Nephron (organoid): Measurements from ENCODE around the gene FAM184A.

Source experiments
- H3K27ac Mint-ChIP-seq, 3 experiments: 2 replicates each; pipeline ENCODE4 v1.8.0; 2020; ENCODE audit warnings: mixed read lengths in 3 of 3, mild to moderate bottlenecking in 2 of 3, moderate library complexity in 1 of 3
- H3K27me3 Mint-ChIP-seq: 2 replicates; pipeline ENCODE4 v1.8.0; 2021; ENCODE audit warnings: low read depth, mild to moderate bottlenecking, moderate library complexity, mixed read lengths
- H3K36me3 Mint-ChIP-seq: 2 replicates; pipeline ENCODE4 v1.8.0; 2020; ENCODE audit warnings: low read depth, mixed read lengths
- H3K4me1 Mint-ChIP-seq: 2 replicates; pipeline ENCODE4 v1.8.0; 2020; ENCODE audit warnings: mixed read lengths
- H3K4me3 Mint-ChIP-seq, 3 experiments: 2 replicates each; pipeline ENCODE4 v1.8.0; 2020; ENCODE audit warnings: mild to moderate bottlenecking in 3 of 3, mixed read lengths in 3 of 3, moderate library complexity in 2 of 3
- H3K9me3 Mint-ChIP-seq: 2 replicates; pipeline ENCODE4 v1.8.0; 2020; ENCODE audit warnings: mixed read lengths
- CTCF ChIP-seq, 3 experiments: fragments of 200-600 bp; sonication (generic); IDR thresholded peaks; one replicate each; pipeline ENCODE4 v1.5.0; 2021; ENCODE audit warnings: antibody characterized with exemption in 3 of 3; ENCODE audit not compliant: unreplicated experiment in 3 of 3

The FAM184A gene

GRCh38 chr6:118982575-118982911, 95.9 kb downstream of the FAM184A start:
- H3K4me1 Mint-ChIP-seq: peaks cover 8% of the 10 kb centered on the region
- no peak for TF ChIP-seq CTCF (IDR thresholded peaks at IDR 0.05; ENCODE audit: unreplicated experiment in 3 of 3)
- no peak overlapping the region for H3K4me3 Mint-ChIP-seq
- no peaks in the 10 kb centered on the region for H3K9me3 Mint-ChIP-seq
- no peaks in the 10 kb centered on the region for H3K27me3 Mint-ChIP-seq
- H3K27ac Mint-ChIP-seq: no peak overlapping the region
- no peaks in the 10 kb centered on the region for H3K36me3 Mint-ChIP-seq

- TF ChIP-seq CTCF (IDR thresholded peaks at IDR 0.05; ENCODE audit: unreplicated experiment in 3 of 3): no peak
- no peak overlapping the region for H3K4me3 Mint-ChIP-seq
- H3K27ac Mint-ChIP-seq: no peak overlapping the region
- H3K9me3 Mint-ChIP-seq: no peaks in the 10 kb centered on the region
- H3K36me3 Mint-ChIP-seq: no peaks in the 10 kb centered on the region
- H3K4me1 Mint-ChIP-seq: peaks cover 8% of the 10 kb centered on the region
- H3K27me3 Mint-ChIP-seq: no peaks in the 10 kb centered on the region
Observed at GRCh38 chr6:118981884-118982574, 96.4 kb downstream of the FAM184A start.

- no peak for TF ChIP-seq CTCF (IDR thresholded peaks at IDR 0.05; ENCODE audit: unreplicated experiment in 3 of 3)
- no peak overlapping the region for H3K4me3 Mint-ChIP-seq
- H3K27me3 Mint-ChIP-seq: no peaks in the 10 kb centered on the region
- H3K36me3 Mint-ChIP-seq: peaks cover 4% of the 10 kb centered on the region
- peaks cover 2% of the 10 kb centered on the region for H3K4me1 Mint-ChIP-seq
- peak overlapping the region in 1 of 3 experiments; percentile 6 for H3K27ac Mint-ChIP-seq
- no peaks in the 10 kb centered on the region for H3K9me3 Mint-ChIP-seq
Observed at GRCh38 chr6:118980063-118980462, 98.4 kb downstream of the FAM184A start.

- H3K27ac Mint-ChIP-seq: no peak overlapping the region
- peaks cover 4% of the 10 kb centered on the region for H3K36me3 Mint-ChIP-seq
- TF ChIP-seq CTCF (IDR thresholded peaks at IDR 0.05; ENCODE audit: unreplicated experiment in 3 of 3): no peak
- no peaks in the 10 kb centered on the region for H3K4me1 Mint-ChIP-seq
- H3K9me3 Mint-ChIP-seq: no peaks in the 10 kb centered on the region
- no peak overlapping the region for H3K4me3 Mint-ChIP-seq
- H3K27me3 Mint-ChIP-seq: no peaks in the 10 kb centered on the region
Observed at GRCh38 chr6:118974790-118975189, 103.7 kb downstream of the FAM184A start.

DNA sequence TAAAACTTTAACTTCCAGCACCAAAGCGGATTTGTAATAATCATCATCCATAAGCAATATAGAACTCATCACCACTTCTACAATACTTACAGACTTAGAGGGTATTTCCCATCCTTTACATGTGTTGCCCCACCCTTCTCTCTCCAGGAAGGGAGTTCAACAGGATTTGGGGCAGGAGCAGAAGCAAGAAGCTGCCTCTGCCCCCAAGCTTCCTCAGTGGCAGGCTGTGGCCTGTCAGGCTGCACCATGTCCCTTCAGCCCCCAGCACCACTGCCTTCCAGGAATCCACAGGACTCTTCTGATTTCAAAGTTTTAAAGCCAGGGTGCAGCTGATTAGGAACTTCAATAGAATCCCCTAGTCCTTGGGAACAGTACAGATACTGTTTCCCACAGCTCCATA, 106.8 kb downstream of the FAM184A start:
- Mint-ChIP-seq H3K9me3 (no peaks in the 10 kb centered on the region), H3K4me1 (no peaks in the 10 kb centered on the region), H3K36me3 (peaks cover 1% of the 10 kb centered on the region), H3K27me3 (no peaks in the 10 kb centered on the region), H3K27ac (no peak overlapping the region), H3K4me3 (no peak overlapping the region)
- no peak for TF ChIP-seq CTCF (IDR thresholded peaks at IDR 0.05; ENCODE audit: unreplicated experiment in 3 of 3)

GRCh38 chr6:118970866-118971265, 107.6 kb downstream of the FAM184A start:
- Mint-ChIP-seq H3K4me3 (no peak overlapping the region), H3K4me1 (no peaks in the 10 kb centered on the region), H3K9me3 (no peaks in the 10 kb centered on the region), H3K27me3 (no peaks in the 10 kb centered on the region), H3K27ac (no peak overlapping the region), H3K36me3 (no peaks in the 10 kb centered on the region)
- TF ChIP-seq CTCF (IDR thresholded peaks at IDR 0.05; ENCODE audit: unreplicated experiment in 3 of 3): no peak
